Panc1 (cell line): ENCODE results near the gene TNRC6C.

ENCODE experiments used
- CTCF ChIP-seq: fragments of 450-650 bp; IDR thresholded peaks from 2 replicates; pipeline ENCODE4 v1.5.1; 2017; ENCODE audit warnings: mild to moderate bottlenecking
- POLR2AphosphoS5 ChIP-seq: IDR thresholded peaks from 2 replicates; pipeline ENCODE4 v1.6.1; 2012; ENCODE audit warnings: mild to moderate bottlenecking, low read depth, low read length, moderate library complexity
- REST ChIP-seq, 2 experiments: IDR thresholded peaks; 2 replicates each; pipeline ENCODE4 v1.6.1; 2011 to 2012; ENCODE audit warnings: low read depth in 2 of 2, control low read depth in 1 of 2, low read length in 1 of 2, mild to moderate bottlenecking in 1 of 2, moderate library complexity in 1 of 2; ENCODE audit not compliant: insufficient read depth in 1 of 2
- SIN3A ChIP-seq: IDR thresholded peaks from 2 replicates; pipeline ENCODE4 v1.6.1; 2012; ENCODE audit warnings: low read depth, mild to moderate bottlenecking, low read length, moderate library complexity, borderline replicate concordance; ENCODE audit not compliant: insufficient read depth
- TCF7L2 ChIP-seq: IDR thresholded peaks from 2 replicates; pipeline ENCODE4 v1.6.1; 2011; ENCODE audit warnings: mild to moderate bottlenecking, low read depth, low read length, inconsistent platforms

- no peak for TF ChIP-seq CTCF
- no peak for TF ChIP-seq REST (IDR thresholded peaks at IDR 0.05; ENCODE audit: insufficient read depth in 1 of 2, low read depth in 2 of 2, low read length in 1 of 2)
- no peak for TF ChIP-seq POLR2AphosphoS5
- TF ChIP-seq SIN3A, result no peak
- TF ChIP-seq TCF7L2, result no peak
Observed at GRCh38 chr17:77990301-77990700, 31.8 kb downstream of the TNRC6C start.
